IPS-11a (cell line): ENCODE data around the gene SUPT3H.
"Not testable (repeated sequence)": the region's sequence is repeated elsewhere in the genome, so short reads cannot be mapped to it uniquely, and the experiment has no call there.

Experiments
- H3K4me3 ChIP-seq: one replicate; pipeline ENCODE4 v1.5.1; 2013; ENCODE audit warnings: low read depth, low read length, control low read depth

The SUPT3H gene

GRCh38 chr6:45074439-45074838 lies 303.3 kb downstream of the SUPT3H start:
- H3K4me3 ChIP-seq: no peak overlapping the region

DNA sequence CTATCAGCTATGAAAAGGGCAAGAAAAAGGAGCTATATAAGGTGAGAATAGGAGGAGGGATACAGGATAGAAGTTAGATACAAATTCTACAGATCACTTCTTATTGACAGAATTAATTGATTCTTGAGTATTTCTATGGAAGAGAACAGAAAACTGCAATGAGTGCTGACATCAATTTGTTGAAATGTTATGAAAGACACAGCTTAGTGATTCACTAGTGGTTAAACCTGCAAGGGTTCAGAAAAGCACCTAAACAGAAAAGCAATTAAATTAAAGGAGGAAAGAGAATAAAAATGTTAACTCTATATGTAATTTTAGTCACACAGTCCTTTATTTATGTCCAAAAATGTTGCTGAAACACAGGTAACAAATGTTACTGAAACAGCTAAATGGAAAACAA lies 304.0 kb downstream of the SUPT3H start:
- no peak overlapping the region for H3K4me3 ChIP-seq

DNA sequence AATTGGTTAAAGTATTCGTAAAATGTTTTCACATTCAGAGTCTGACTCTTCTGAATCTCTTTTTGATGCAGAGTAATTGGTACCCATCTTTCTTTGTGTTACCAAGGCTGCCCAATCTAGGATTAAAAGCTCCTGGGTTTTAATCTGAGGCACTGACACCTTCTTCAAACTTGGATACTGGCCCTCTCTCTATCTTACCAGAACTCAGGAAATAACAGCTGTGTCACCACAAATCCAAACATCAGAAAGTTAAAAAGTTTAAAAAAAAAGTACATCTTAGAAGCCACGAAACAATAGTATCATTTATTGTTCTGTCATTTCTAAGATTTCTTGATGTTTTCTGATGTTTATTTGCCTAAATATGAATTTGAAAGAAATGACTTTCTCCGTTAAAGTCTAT lies 305.1 kb downstream of the SUPT3H start:
- no peak overlapping the region for H3K4me3 ChIP-seq

GRCh38 chr6:45072016-45072415 lies 305.7 kb downstream of the SUPT3H start:
- H3K4me3 ChIP-seq: no peak overlapping the region

GRCh38 chr6:45069091-45069490 lies 308.6 kb downstream of the SUPT3H start:
- no peak overlapping the region for H3K4me3 ChIP-seq

DNA sequence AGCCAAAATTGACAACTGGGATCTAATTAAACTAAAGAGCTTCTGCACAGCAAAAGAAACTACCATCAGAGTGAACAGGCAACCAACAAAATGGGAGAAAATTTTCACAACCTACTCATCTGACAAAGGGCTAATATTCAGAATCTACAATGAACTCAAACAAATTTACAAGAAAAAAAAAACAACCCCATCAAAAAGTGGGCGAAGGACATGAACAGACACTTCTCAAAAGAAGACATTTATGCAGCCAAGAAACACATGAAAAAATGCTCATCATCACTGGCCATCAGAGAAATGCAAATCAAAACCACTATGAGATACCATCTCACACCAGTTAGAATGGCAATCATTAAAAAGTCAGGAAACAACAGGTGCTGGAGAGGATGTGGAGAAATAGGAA lies 310.3 kb downstream of the SUPT3H start:
- H3K4me3 ChIP-seq: not testable (repeated sequence)

DNA sequence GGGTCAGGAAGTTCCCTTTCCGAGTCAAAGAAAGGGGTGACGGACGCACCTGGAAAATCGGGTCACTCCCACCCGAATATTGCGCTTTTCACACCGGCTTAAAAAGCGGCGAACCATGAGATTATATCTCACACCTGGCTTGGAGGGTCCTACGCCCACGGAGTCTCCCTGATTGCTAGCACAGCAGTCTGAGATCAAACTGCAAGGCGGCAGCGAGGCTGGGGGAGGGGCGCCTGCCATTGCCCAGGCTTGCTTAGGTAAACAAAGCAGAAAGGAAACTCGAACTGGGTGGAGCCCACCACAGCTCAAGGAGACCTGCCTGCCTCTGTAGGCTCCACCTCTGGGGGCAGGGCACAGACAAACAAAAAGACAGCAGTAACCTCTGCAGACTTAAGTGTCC lies 315.1 kb downstream of the SUPT3H start:
- H3K4me3 ChIP-seq: not testable (repeated sequence)

- H3K4me3 ChIP-seq: no peak overlapping the region
These were observed 320.0 kb downstream of the SUPT3H start for GRCh38 chr6:45057711-45058110.

GRCh38 chr6:45054610-45055009 lies 323.1 kb downstream of the SUPT3H start:
- H3K4me3 ChIP-seq: no peak overlapping the region

DNA sequence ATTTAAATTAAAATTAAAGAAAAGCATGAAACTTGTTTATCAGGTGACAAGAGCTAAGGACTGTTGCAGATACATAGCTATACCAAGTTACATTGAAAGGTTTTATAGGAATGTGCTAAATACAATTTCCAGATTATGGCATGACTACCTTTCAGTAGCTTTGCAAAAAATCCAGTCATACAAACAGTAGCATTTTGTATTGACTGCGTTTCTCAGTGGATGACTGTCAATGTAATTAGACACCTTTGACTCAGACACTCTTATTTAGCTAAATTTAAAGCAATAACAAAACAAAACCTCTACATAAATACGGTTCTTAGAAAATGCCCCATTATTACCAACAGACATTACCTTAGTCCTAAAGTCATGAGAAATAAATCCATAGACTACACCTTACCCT lies 325.4 kb downstream of the SUPT3H start:
- no peak overlapping the region for H3K4me3 ChIP-seq

GRCh38 chr6:45049188-45049843 lies 328.4 kb downstream of the SUPT3H start:
- H3K4me3 ChIP-seq: no peak overlapping the region

GRCh38 chr6:45047573-45047972 lies 330.2 kb downstream of the SUPT3H start:
- no peak overlapping the region for H3K4me3 ChIP-seq

DNA sequence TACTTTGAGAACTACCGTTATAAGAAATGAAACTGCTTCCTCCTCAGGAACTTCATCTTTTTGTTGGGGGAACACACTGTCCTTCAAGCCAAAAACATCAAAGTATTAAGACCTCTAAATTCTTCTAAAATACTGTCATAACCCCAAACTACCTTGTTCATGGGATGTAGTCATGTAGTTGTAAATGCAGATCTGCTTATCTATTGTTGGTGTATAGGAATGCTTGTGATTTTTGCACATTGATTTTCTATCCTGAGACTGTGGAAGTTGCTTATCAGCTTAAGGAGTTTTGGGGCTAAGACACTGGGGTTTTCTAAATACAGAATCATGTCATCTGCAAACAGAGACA lies 332.5 kb downstream of the SUPT3H start:
- no peak overlapping the region for H3K4me3 ChIP-seq

GRCh38 chr6:45044510-45045252 lies 333.1 kb downstream of the SUPT3H start:
- H3K4me3 ChIP-seq: no peak overlapping the region

DNA sequence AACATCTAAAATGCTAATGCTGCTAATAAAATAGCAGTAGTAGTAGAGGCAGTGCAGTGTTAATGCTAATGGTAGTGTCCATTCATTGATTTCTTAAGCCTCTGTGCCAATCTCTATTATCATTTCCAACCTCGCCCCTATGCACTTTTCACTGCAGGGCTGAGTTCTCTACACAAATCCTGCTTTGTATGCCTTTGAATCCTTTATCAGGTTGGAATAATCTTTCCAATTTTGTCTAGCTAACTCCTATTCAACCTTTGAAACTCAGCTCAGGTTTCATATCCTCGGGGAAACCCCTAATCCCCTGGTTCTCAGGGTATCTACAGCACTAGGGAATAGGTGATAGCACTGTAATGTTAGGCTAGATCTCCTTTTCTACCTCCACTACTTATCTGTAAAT lies 333.6 kb downstream of the SUPT3H start:
- H3K4me3 ChIP-seq: no peak overlapping the region

- not testable (repeated sequence) for H3K4me3 ChIP-seq
These were observed 335.1 kb downstream of the SUPT3H start for GRCh38 chr6:45042673-45043072.

DNA sequence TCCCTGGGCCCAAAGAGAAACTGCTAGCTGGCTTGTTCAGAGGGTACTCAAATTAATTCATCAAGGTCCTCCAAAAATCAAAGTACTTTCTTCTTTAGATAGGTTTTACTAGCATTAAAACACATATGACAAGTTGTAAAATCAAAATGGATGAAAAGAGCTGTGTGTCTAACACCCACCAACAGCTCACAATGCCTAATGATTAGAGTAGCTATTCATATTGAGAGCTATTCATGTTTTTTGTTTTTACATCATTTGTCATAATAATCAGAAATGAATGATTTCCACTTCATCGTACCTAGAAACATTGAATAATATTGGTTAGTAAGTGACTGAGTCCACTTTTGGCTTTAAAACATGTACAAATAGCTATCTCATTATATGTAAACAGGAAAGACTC lies 339.5 kb downstream of the SUPT3H start:
- no peak overlapping the region for H3K4me3 ChIP-seq

DNA sequence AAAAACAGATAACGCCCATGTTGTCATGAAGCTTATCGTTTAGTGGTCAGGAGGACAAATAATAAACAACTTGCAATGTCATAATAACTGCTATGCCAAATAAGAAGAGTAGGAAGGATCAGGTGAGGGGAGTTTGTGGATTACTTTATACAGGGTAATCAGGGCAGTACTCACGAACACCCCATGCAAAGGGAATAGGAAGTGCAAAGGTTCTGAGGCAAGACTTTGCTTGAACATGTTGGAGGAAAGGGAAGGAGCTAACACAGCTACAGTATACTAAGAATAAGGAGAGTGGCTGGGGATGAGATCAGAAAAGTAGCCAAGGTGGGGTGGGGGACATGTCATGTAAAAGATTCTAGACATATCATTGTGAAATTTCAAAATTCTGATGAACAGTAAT lies 341.6 kb downstream of the SUPT3H start:
- H3K4me3 ChIP-seq: no peak overlapping the region

DNA sequence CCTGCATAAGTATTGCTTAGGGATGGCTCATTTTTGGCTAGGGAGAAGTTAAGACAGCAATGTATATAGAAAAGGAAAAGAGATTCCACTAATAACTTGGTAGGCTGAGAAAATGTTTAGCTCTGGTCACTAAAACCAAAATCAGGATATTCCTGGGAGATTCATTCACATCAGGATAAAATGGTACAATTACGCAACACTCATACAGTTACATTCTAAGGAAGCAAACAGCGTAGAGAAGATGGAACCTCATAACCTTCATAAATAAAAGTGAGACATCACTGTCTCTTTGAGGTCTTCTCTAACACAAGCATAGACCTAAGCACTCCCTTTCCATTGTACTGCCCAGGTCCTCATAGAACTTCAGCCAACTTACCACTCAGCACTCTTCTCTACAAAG lies 345.3 kb downstream of the SUPT3H start:
- no peak overlapping the region for H3K4me3 ChIP-seq

DNA sequence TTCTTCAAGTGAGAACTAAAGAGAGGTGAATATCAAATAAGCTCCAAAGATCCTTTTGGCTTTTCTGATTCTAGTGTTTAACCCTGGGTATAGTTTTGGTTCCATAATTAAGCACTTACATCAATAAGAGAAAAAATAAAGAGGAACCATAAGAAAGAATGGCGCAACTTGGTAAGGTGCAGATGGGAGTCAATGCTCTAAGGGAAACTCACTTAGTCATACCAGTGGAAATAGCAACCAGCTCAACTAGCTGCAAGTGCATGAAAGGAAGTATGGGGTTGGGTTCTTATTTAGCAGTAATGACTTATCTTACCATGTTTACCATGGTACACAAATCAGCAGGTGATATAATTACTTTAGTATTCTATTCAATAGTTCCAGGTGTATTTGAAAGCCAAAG lies 346.1 kb downstream of the SUPT3H start:
- no peak overlapping the region for H3K4me3 ChIP-seq

DNA sequence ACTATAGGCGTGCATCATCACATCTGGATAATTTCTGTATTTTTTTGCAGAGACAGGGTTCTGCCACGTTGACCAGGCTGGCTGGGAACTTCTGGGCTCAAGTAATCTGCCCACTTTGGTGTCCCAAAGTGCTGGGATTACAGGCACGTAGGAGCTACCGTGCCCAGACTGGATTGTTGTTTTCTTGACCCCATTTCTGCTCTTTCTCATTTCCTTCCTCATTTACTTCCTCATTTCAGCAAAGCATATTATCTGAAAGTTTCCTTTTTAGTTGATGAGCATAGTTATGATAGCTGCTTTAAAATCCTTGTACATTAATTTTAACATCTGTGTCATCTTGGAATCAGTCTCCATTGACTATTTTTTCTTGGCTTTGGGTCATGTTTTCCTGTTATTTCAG lies 350.6 kb downstream of the SUPT3H start:
- H3K4me3 ChIP-seq: no peak overlapping the region

GRCh38 chr6:45026003-45026516 lies 351.7 kb downstream of the SUPT3H start:
- H3K4me3 ChIP-seq: no peak overlapping the region

DNA sequence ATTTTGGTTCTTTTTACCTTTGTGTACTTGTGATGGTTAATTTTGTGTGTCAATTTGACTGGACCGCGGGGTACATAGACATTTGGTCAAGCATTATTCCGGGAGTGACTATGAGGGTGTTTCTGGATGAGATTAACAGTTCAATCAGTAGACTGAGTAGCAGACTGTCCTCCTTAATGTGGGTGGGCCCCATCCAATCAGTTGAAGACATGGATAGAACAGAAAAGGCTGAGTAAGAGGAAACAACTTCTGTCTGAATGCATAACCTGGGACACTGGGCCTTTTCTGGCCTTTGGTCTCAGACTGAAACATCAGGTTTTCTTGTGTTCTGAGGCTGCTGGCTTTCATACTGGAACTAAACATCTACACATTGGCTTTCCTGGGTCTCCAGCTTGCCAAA lies 353.1 kb downstream of the SUPT3H start:
- H3K4me3 ChIP-seq: no peak overlapping the region
